ENCODE results near the gene ZWILCH.

The ZWILCH gene

GRCh38 chr15:66480267-66480666 is 24.9 kb upstream of the ZWILCH start:
- H3K4me1 Mint-ChIP-seq (ENCODE audit: low read depth) = peaks cover 13% of the 10 kb centered on the region
- H3K27ac Mint-ChIP-seq = peak overlapping the region; percentile 16
- H3K36me3 Mint-ChIP-seq = peaks cover 7% of the 10 kb centered on the region
- no peaks in the 10 kb centered on the region for H3K27me3 Mint-ChIP-seq
- H3K9me3 Mint-ChIP-seq (ENCODE audit: low read depth) = no peaks in the 10 kb centered on the region
- H3K4me3 Mint-ChIP-seq = no peak overlapping the region

- peaks cover 7% of the 10 kb centered on the region for H3K36me3 Mint-ChIP-seq
- H3K4me3 Mint-ChIP-seq = no peak overlapping the region
- no peak overlapping the region for H3K27ac Mint-ChIP-seq
- no peaks in the 10 kb centered on the region for H3K9me3 Mint-ChIP-seq (ENCODE audit: low read depth)
- no peaks in the 10 kb centered on the region for H3K27me3 Mint-ChIP-seq
- H3K4me1 Mint-ChIP-seq (ENCODE audit: low read depth) = peaks cover 9% of the 10 kb centered on the region
These were observed 23.8 kb upstream of the ZWILCH start for GRCh38 chr15:66481107-66481856.

- Mint-ChIP-seq H3K4me3 (no peak overlapping the region), H3K9me3 (ENCODE audit: low read depth) (no peaks in the 10 kb centered on the region), H3K27ac (peak overlapping the region; percentile 7), H3K4me1 (ENCODE audit: low read depth) (peaks cover 5% of the 10 kb centered on the region), H3K27me3 (no peaks in the 10 kb centered on the region), H3K36me3 (peaks cover 7% of the 10 kb centered on the region)
These were observed 22.6 kb upstream of the ZWILCH start for GRCh38 chr15:66482539-66482938.

GRCh38 chr15:66483131-66483566 is 22.0 kb upstream of the ZWILCH start:
- Mint-ChIP-seq H3K27ac (peak overlapping the region; percentile 41), H3K27me3 (no peaks in the 10 kb centered on the region), H3K4me3 (no peak overlapping the region), H3K4me1 (ENCODE audit: low read depth) (peaks cover 5% of the 10 kb centered on the region), H3K9me3 (ENCODE audit: low read depth) (no peaks in the 10 kb centered on the region), H3K36me3 (peaks cover 7% of the 10 kb centered on the region)

GRCh38 chr15:66484539-66485112 is 20.5 kb upstream of the ZWILCH start:
- H3K4me3 Mint-ChIP-seq = no peak overlapping the region
- H3K36me3 Mint-ChIP-seq = peaks cover 4% of the 10 kb centered on the region
- no peak overlapping the region for H3K27ac Mint-ChIP-seq
- peaks cover 5% of the 10 kb centered on the region for H3K4me1 Mint-ChIP-seq (ENCODE audit: low read depth)
- H3K9me3 Mint-ChIP-seq (ENCODE audit: low read depth) = no peaks in the 10 kb centered on the region
- H3K27me3 Mint-ChIP-seq = no peaks in the 10 kb centered on the region

- H3K9me3 Mint-ChIP-seq (ENCODE audit: low read depth) = no peaks in the 10 kb centered on the region
- peaks cover 5% of the 10 kb centered on the region for H3K4me1 Mint-ChIP-seq (ENCODE audit: low read depth)
- H3K4me3 Mint-ChIP-seq = no peak overlapping the region
- H3K27me3 Mint-ChIP-seq = no peaks in the 10 kb centered on the region
- H3K27ac Mint-ChIP-seq = no peak overlapping the region
- H3K36me3 Mint-ChIP-seq = peaks cover 2% of the 10 kb centered on the region
These were observed 18.2 kb upstream of the ZWILCH start for GRCh38 chr15:66486887-66487286.

GRCh38 chr15:66488525-66488924 is 16.6 kb upstream of the ZWILCH start:
- Mint-ChIP-seq H3K9me3 (ENCODE audit: low read depth) (no peaks in the 10 kb centered on the region), H3K36me3 (no peaks in the 10 kb centered on the region), H3K4me3 (no peak overlapping the region), H3K27ac (no peak overlapping the region), H3K4me1 (ENCODE audit: low read depth) (peaks cover 3% of the 10 kb centered on the region), H3K27me3 (no peaks in the 10 kb centered on the region)

GRCh38 chr15:66489179-66489791 is 15.8 kb upstream of the ZWILCH start:
- Mint-ChIP-seq H3K27ac (peak overlapping the region; percentile 16), H3K4me3 (no peak overlapping the region), H3K36me3 (peaks cover 3% of the 10 kb centered on the region), H3K4me1 (ENCODE audit: low read depth) (peaks cover 8% of the 10 kb centered on the region), H3K27me3 (no peaks in the 10 kb centered on the region), H3K9me3 (ENCODE audit: low read depth) (no peaks in the 10 kb centered on the region)

GRCh38 chr15:66491846-66492245 is 13.3 kb upstream of the ZWILCH start:
- peaks cover 10% of the 10 kb centered on the region for H3K36me3 Mint-ChIP-seq
- peaks cover 24% of the 10 kb centered on the region for H3K4me1 Mint-ChIP-seq (ENCODE audit: low read depth)
- H3K27me3 Mint-ChIP-seq = no peaks in the 10 kb centered on the region
- H3K9me3 Mint-ChIP-seq (ENCODE audit: low read depth) = no peaks in the 10 kb centered on the region
- H3K27ac Mint-ChIP-seq = peak overlapping the region; percentile 66
- no peak overlapping the region for H3K4me3 Mint-ChIP-seq

- Mint-ChIP-seq H3K27ac (peak overlapping the region; percentile 90), H3K27me3 (no peaks in the 10 kb centered on the region), H3K36me3 (peaks cover 13% of the 10 kb centered on the region), H3K9me3 (ENCODE audit: low read depth) (no peaks in the 10 kb centered on the region), H3K4me3 (no peak overlapping the region), H3K4me1 (ENCODE audit: low read depth) (peaks cover 39% of the 10 kb centered on the region)
These were observed 10.9 kb upstream of the ZWILCH start for GRCh38 chr15:66494262-66494661.

- H3K27me3 Mint-ChIP-seq = no peaks in the 10 kb centered on the region
- H3K9me3 Mint-ChIP-seq (ENCODE audit: low read depth) = no peaks in the 10 kb centered on the region
- peak overlapping the region; percentile 96 for H3K27ac Mint-ChIP-seq
- H3K36me3 Mint-ChIP-seq = peaks cover 22% of the 10 kb centered on the region
- H3K4me3 Mint-ChIP-seq = peak overlapping the region; percentile 96
- peaks cover 59% of the 10 kb centered on the region for H3K4me1 Mint-ChIP-seq (ENCODE audit: low read depth)
These were observed 8.1 kb upstream of the ZWILCH start for GRCh38 chr15:66496951-66497501.

GRCh38 chr15:66497502-66498455 is 7.3 kb upstream of the ZWILCH start, which contains the start of gene SNAPC5:
SNAPC5 (minus strand) TSS chr15:66497762; CDS start chr15:66497731, 31 bp downstream.
- Mint-ChIP-seq H3K27ac (peak within 1 kb of the TSS; percentile 96), H3K36me3 (peaks cover 26% of the 10 kb centered on the region), H3K4me1 (ENCODE audit: low read depth) (peaks cover 67% of the 10 kb centered on the region), H3K9me3 (ENCODE audit: low read depth) (no peaks in the 10 kb centered on the region), H3K27me3 (no peaks in the 10 kb centered on the region), H3K4me3 (peak within 1 kb of the TSS; percentile 96)

GRCh38 chr15:66498501-66499386 is 6.4 kb upstream of the ZWILCH start:
- no peaks in the 10 kb centered on the region for H3K27me3 Mint-ChIP-seq
- H3K4me3 Mint-ChIP-seq = peak overlapping the region; percentile 96
- H3K9me3 Mint-ChIP-seq (ENCODE audit: low read depth) = no peaks in the 10 kb centered on the region
- H3K36me3 Mint-ChIP-seq = peaks cover 35% of the 10 kb centered on the region
- peaks cover 71% of the 10 kb centered on the region for H3K4me1 Mint-ChIP-seq (ENCODE audit: low read depth)
- peak overlapping the region; percentile 96 for H3K27ac Mint-ChIP-seq
